GM18909 (cell line): ENCODE measurements around the gene PAPPA.

Experiments used
- ATAC-seq: cut with Tn5 transposase; IDR thresholded peaks from one replicate; pipeline ENCODE4 v1.9.1; 2021; ENCODE audit warnings: mild to moderate bottlenecking; ENCODE audit not compliant: unreplicated experiment, poor library complexity

PAPPA gene

DNA sequence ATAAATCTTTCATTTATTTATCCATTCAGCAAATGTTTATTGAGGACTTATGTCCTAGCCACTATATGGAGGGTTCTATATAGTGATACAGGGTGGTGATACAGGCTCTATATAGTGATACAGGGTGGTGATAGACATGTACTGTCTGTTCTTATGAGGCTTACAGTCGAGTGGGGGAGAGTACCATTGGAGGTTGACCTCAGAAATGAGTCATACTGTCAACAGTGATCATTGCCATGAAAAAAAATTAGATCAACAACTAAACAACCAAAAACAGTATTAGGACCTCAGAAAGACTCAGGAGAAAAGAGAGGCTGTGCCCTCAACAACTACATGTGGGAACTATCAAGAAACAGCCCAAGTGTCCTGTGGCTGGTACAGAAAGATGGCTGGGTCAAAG, 22.0 kb downstream of the PAPPA start:
- ATAC-seq, result no peak

DNA sequence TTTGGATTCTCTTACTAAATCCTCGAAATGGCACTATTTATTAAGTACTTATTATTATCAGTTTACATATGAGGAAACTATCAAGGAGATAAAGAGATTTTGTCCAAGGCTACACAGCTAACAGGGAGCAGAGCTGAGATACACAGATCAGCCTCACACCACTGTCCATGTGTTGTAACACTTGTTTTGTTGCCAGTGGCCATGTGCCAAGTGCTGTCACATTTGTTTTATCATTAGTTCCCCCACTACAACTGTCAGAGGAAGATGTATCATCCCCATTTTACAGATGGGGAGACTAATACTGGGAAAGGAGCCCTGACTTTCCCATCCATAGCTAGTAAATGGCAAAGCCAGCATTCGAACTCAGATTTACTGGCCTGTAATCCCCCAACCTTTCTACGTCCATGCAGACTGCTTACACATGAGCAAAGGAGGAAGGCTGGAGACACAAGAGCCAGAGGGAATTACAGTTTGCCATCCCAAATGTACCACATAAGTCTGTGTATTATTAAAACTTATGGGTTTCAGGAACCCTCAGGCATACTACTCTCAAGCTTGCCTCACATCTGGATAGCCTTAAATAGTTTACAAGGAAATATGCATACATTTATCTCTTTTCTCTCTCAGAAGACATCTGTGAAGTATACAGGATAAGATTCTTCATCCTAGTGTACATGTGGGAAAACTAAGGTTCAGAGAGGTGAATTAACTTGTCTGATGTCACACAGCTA, 25.1 kb downstream of the PAPPA start:
- ATAC-seq, result no peak

- ATAC-seq, result no peak
Measured at GRCh38 chr9:116179568-116179967, 26.0 kb downstream of the PAPPA start.

DNA sequence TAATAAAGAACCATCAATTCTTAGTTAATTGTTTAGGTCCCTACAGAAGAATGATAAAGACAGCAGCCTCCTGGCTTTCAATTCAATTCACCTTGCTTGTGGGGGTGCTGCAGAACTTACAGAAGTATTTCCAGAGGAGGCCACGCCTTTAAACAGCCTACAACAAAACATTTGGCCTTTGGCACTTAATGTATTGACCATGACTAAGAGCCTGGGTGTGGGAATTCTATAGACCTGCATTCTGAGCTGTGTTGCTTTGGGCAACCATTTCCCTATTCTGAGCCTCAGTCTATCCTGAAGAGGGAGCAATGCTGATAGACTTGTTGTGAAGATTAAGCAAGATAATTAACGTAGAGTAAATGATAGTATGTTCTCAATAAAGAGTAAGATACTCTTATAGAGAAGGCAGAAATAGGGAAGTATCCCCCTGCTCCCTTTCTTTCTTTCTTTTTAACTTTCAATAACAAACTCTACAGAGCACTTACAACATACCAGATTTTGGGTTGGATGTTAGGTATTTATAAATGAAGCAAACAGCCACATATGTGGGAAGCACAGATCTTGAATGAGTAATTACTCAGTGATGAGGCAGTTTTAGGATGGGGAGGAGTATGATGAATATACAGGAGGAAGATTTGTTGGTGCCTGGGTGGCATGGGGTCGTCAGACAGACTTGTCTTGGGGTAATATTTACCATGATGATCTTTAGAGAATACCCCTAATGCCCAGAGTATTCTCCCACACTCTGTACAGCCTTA, 28.4 kb downstream of the PAPPA start:
- ATAC-seq, result no peak

DNA sequence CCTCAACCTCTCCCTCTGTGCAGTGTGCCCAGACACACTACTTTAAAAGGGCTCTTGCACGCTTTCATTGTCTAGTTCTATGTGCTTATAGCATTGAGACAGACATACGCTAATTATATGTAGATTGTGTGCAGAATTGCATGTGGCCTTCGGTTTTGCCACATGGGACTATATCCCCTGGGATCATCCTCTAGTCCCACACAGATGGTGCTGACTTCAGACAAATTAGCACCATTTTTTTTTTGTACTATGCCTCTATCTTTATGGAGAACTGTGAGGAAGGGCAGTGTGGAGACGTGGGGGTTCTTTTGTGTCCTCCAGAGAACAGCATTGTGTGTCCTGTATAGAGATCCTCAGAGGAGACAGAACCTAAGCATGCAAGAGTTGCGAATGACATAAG, 29.3 kb downstream of the PAPPA start:
- no peak for ATAC-seq

DNA sequence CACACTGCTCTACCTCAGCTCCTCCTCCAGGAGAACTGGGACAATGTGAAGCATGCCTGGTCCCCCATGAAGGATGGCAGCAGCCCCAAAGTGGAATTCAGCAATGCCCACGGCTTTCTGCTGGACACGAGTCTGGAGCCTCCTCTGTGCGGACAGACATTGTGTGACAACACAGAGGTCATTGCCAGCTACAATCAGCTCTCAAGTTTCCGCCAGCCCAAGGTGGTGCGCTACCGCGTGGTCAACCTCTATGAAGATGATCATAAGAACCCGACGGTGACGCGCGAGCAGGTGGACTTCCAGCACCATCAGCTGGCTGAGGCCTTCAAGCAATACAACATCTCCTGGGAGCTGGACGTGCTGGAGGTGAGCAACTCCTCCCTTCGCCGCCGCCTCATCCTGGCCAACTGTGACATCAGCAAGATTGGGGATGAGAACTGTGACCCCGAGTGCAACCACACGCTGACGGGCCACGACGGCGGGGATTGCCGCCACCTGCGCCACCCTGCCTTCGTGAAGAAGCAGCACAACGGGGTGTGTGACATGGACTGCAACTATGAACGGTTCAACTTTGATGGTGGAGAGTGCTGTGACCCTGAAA, 34.1 kb downstream of the PAPPA start:
- no peak for ATAC-seq

GRCh38 chr9:116189683-116190082, 36.1 kb downstream of the PAPPA start:
- ATAC-seq, result no peak

GRCh38 chr9:116190637-116191396, 37.2 kb downstream of the PAPPA start:
- ATAC-seq, result no peak

DNA sequence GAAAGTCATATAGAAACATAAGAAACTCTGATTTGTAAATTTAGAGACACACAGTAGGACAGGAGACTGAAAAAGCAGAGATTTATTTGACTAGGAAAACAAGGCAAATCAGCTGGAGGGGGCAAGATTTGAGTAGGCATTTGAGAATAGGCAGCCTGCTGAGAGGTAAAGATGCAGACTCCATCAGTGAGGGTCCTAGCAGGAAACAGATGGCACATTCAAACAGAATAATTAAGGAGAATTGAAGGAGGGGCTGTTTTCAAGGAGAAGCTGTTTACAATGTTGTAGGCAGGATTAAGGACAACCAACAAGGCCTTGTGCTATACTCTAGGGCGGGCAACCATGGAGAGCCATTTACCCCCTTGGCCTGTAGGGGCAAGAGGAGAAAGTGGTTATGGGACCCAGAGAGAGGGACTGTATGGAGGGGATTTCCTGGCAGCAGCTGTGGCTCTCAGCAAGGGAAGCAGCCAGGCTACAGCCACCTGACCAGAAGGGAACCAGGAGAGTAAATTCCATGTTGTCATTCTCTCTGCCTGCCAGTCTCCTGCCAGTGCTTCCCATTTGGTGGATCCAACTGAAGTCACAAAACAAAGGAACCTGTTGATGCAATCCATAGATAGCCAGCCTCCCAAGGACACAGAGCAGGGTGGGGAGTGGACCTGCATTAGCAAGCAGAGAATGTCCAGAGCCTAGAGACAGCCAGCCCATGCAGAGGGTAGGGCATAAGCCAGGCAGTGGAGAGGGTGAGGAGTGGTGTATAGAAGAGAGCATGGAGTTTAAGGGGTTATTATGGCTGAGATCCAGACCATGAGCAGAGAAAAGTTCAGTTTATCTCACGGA, 38.2 kb downstream of the PAPPA start:
- no peak for ATAC-seq

DNA sequence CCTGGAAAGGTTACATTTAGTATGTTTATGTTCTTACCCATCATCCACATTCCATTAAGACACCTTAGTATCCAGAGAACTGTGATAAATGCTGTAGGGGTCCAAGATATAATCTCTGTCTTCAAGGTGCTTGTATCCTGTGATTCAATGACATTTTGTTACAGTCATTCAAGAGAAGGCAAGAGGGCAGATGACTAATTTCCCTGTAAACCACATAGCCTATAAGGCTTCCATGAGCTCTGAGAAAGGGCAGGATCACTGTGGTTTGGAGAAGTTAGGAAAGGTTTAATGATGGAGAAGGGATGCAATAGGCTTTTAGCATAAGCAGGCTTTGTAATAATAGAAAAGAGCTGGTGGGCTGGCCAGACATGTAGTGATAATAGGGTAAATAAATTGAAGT, 40.0 kb downstream of the PAPPA start:
- ATAC-seq, result no peak

GRCh38 chr9:116196806-116197205, 43.2 kb downstream of the PAPPA start:
- no peak for ATAC-seq

GRCh38 chr9:116198344-116198743, 44.8 kb downstream of the PAPPA start:
- ATAC-seq, result no peak

GRCh38 chr9:116202219-116202912, 48.8 kb downstream of the PAPPA start:
- ATAC-seq, result no peak

DNA sequence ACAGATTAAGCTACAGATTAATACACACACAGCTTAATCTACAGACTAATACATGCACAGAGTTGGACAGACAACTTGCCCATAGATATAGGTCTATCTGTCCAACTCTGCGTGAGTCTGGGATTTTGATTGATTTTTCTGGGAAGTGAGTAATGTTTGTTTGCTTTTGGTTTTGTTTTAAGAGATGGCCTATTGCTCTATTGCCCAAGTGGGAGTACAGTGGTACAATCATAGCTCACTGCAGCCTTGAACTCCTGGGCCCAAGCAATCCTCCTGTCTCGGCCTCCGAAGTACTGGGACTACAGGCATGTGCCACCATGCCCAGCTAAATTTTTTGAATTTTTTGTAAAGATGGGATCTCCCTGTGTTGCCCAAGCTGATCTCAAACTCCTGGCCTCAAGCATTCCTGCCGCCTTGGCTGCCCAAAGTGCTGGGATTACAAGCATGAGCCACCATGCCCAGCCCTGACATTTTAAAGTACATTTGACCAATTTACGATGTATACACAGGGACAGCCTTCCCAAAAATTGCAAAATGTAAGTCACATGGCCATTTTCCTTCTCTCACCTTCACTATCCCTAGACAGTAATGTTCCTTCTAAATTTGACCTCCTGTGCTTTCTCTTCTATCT, 50.8 kb downstream of the PAPPA start:
- no peak for ATAC-seq

DNA sequence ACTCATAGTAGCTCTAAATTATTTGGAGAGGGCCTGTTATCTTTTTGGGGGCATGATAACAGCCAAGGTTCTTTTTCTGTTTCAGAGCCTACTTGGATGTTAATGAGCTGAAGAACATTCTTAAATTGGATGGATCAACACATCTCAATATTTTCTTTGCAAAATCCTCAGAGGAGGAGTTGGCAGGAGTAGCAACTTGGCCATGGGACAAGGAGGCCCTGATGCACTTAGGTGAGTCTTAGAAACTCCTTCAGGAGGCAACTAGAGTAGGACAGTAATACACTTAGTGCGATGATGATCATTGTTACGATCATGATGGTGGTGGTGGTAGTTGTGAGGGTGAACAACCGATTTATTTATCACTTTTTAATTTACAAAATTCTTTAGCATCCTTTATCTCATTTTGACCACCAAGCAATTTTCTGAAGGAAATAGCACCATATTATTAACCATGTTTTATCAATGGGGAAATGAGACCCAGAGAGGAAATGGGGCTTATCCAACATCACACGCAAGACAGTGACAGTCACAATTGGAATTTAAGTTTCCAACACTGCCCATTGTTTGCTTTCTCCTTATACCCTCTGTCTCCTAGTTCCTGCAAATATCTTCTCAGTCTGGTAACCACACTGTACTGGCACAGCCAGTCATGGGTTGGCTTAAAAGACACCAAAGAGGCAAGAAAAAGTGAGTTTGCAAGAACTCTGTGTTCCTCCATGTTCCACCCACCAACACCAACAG, 54.0 kb downstream of the PAPPA start:
- no peak for ATAC-seq

GRCh38 chr9:116208417-116209232, 55.0 kb downstream of the PAPPA start:
- no peak for ATAC-seq

GRCh38 chr9:116209414-116210116, 56.0 kb downstream of the PAPPA start:
- no peak for ATAC-seq
